ENCODE data around the gene ADCY3.

- TF ChIP-seq SRF (CRISPR knock-in tag; IDR thresholded peaks at IDR 0.05) (no peak), POLR2AphosphoS5 (IDR thresholded peaks at IDR 0.05; ENCODE audit: control insufficient read depth, insufficient read depth, low read depth, low read length) (no peak), EZH2 (IDR thresholded peaks at IDR 0.05; ENCODE audit: borderline replicate concordance, low read depth, low read length) (no peak), FOXA3 (CRISPR knock-in tag; conservative IDR thresholded peaks at IDR 0.05 in 1 of 2, IDR thresholded peaks at IDR 0.05 in 1 of 2) (no peak), YY1 (IDR thresholded peaks at IDR 0.05; ENCODE audit: borderline replicate concordance in 1 of 3, control insufficient read depth in 1 of 3, extremely low read depth in 1 of 3, insufficient read depth in 3 of 3, insufficient read length in 1 of 3, insufficient replicate concordance in 2 of 3, low read depth in 1 of 3, low read length in 2 of 3) (no peak), ZNF165 (CRISPR knock-in tag; IDR thresholded peaks at IDR 0.05; ENCODE audit: borderline replicate concordance) (no peak), ZNF232 (CRISPR knock-in tag; IDR thresholded peaks at IDR 0.05) (no peak), KDM1A (IDR thresholded peaks at IDR 0.05) (no peak), NFIC (IDR thresholded peaks at IDR 0.05) (no peak), ERF (CRISPR knock-in tag; IDR thresholded peaks at IDR 0.05) (no peak), NR3C1 (CRISPR knock-in tag; IDR thresholded peaks at IDR 0.05) (no peak)
Observed at GRCh38 chr2:24834733-24835395, 85.2 kb downstream of the ADCY3 start.
